ENCODE results near the gene TBL3. TPM values are rescaled to one million over a fixed set of nuclear protein-coding genes. Genes with fewer than 3 reads are reported as not detected.

TBL3 gene
- total and polyA plus RNA-seq, 9 of the 15 experiments (the other 6 are each of a cell fraction or from before 2014, with no cell fraction given): 0.97 to 117 (median 24.5) TPM

DNA sequence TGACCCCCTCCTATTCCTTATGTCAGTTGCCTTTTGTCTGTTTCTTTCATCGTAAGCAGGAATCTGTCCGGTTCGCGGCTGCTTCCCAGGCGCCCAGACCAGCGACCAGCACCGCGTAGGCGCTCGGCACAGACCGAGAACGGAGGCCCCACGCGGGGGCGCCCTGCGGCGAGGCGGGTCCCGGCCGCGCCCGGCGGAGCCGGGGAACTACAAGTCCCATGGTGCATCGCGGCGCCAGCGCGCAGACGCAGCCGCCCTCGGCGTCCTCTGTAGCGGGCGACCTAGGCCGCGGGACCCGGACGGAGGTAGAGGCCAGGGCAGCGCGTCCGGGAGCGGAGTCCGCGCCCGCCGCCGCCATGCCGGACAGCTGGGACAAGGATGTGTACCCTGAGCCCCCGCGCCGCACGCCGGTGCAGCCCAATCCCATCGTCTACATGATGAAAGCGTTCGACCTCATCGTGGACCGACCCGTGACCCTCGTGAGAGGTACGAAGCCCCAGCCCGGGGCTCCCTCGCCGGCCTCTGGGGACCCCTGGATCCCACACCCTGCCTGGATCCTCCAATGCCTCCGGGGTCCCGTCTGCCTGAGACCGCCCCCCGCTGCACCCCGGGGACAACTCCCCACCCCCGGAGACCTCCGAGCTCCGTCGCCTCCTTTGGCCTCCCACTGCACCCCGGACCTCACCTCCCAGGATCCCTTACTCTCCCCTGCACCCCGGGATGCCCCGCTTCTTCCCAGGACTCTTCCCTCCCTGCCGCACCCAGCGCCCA, 12.4 kb upstream of the TBL3 start, which contains the start of gene NDUFB10 (continued):
- TF ChIP-seq HMGN3 (IDR thresholded peaks at IDR 0.05; ENCODE audit: borderline replicate concordance, extremely low read depth, insufficient read length, low read depth, low read length): peak; percentile 75
- TF ChIP-seq L3MBTL2 (IDR thresholded peaks at IDR 0.05): peak; percentile 81
- TF ChIP-seq FIP1L1 (IDR thresholded peaks at IDR 0.05; ENCODE audit: low read depth, low read length, poor library complexity, severe bottlenecking): peak; percentile 98
- TF ChIP-seq JUND (IDR thresholded peaks at IDR 0.05; ENCODE audit: borderline replicate concordance, low read depth, low read length): peak; percentile 66; the same call in 1 of the 2 replicates
- TF ChIP-seq JUND (tag; IDR thresholded peaks at IDR 0.05; ENCODE audit: borderline replicate concordance, low read depth, low read length): no peak
- no peak for TF ChIP-seq PPARD (CRISPR knock-in tag; IDR thresholded peaks at IDR 0.05)
- peak; percentile 73 for TF ChIP-seq CREM (IDR thresholded peaks at IDR 0.05; ENCODE audit: low read depth)
- no peak for TF ChIP-seq DMBX1 (CRISPR knock-in tag; IDR thresholded peaks at IDR 0.05; ENCODE audit: borderline replicate concordance)
- peak; percentile 44; the same call in 1 of the 2 replicates for TF ChIP-seq SIN3B (IDR thresholded peaks at IDR 0.05; ENCODE audit: low read depth)
- no peak for TF ChIP-seq HMG20A (CRISPR knock-in tag; conservative IDR thresholded peaks at IDR 0.05)
- peak; percentile 52 for TF ChIP-seq MEIS2 (IDR thresholded peaks at IDR 0.05; ENCODE audit: partially characterized antibody)
- TF ChIP-seq, protein P1, sequence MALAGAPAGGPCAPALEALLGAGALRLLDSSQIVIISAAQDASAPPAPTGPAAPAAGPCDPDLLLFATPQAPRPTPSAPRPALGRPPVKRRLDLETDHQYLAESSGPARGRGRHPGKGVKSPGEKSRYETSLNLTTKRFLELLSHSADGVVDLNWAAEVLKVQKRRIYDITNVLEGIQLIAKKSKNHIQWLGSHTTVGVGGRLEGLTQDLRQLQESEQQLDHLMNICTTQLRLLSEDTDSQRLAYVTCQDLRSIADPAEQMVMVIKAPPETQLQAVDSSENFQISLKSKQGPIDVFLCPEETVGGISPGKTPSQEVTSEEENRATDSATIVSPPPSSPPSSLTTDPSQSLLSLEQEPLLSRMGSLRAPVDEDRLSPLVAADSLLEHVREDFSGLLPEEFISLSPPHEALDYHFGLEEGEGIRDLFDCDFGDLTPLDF (CRISPR knock-in tag; IDR thresholded peaks at IDR 0.05): peak; percentile 78
- peak; percentile 68; the same call in 1 of the 2 replicates for TF ChIP-seq ZBTB7A (IDR thresholded peaks at IDR 0.05; ENCODE audit: borderline replicate concordance, control insufficient read depth, low read depth, low read length)
- peak; percentile 23; the same call in 1 of the 2 replicates for TF ChIP-seq ERF (CRISPR knock-in tag; IDR thresholded peaks at IDR 0.05)
- TF ChIP-seq, protein P2, sequence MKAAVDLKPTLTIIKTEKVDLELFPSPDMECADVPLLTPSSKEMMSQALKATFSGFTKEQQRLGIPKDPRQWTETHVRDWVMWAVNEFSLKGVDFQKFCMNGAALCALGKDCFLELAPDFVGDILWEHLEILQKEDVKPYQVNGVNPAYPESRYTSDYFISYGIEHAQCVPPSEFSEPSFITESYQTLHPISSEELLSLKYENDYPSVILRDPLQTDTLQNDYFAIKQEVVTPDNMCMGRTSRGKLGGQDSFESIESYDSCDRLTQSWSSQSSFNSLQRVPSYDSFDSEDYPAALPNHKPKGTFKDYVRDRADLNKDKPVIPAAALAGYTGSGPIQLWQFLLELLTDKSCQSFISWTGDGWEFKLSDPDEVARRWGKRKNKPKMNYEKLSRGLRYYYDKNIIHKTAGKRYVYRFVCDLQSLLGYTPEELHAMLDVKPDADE (conservative IDR thresholded peaks at IDR 0.05; ENCODE audit: control insufficient read depth, low read depth, low read length): peak; percentile 95
- TF ChIP-seq TAF7 (tag; IDR thresholded peaks at IDR 0.05): peak; percentile 28; the same call in 1 of the 2 replicates
- peak; percentile 83 for TF ChIP-seq GABPB1 (CRISPR knock-in tag; IDR thresholded peaks at IDR 0.05)
- TF ChIP-seq ZBTB17 (CRISPR knock-in tag; IDR thresholded peaks at IDR 0.05): peak; percentile 70; the same call in 1 of the 2 replicates
- peak; percentile 55 for TF ChIP-seq SMC3 (conservative IDR thresholded peaks at IDR 0.05; ENCODE audit: insufficient read depth, low read depth, low read length)
- TF ChIP-seq XRCC5 (IDR thresholded peaks at IDR 0.05; ENCODE audit: low read depth, low read length): peak; percentile 86; the same call in 1 of the 2 replicates
- TF ChIP-seq CBX1 (IDR thresholded peaks at IDR 0.05; ENCODE audit: low read depth): 0 out of 2 replicates have a peak, but pooled peaks have one; percentile 49
- TF ChIP-seq NR4A1 (CRISPR knock-in tag; IDR thresholded peaks at IDR 0.05): peak; percentile 10; the same call in 1 of the 2 replicates
- TF ChIP-seq NR4A1 (tag; IDR thresholded peaks at IDR 0.05): no peak
- TF ChIP-seq TEAD1 (CRISPR knock-in tag; IDR thresholded peaks at IDR 0.05): peak in 1 of 2 experiments; percentile 63; a peak in 1 of 4 replicates
- peak; percentile 87; the same call in 1 of the 2 replicates for TF ChIP-seq KAT7 (CRISPR knock-in tag; IDR thresholded peaks at IDR 0.05; ENCODE audit: borderline replicate concordance)
- peak; percentile 61; the same call in 1 of the 2 replicates for TF ChIP-seq HDAC8 (tag; IDR thresholded peaks at IDR 0.05)
- no peak for TF ChIP-seq CREBBP (IDR thresholded peaks at IDR 0.05; ENCODE audit: low read depth, low read length)
